ENCODE measurements around the gene FZD8.
A peak's percentile ranks its signal among the peaks of the same experiment; 100 is the strongest.

Gene FZD8

GRCh38 chr10:35652824-35653223 is 10.7 kb upstream of the FZD8 start:
- no peaks in the 10 kb centered on the region for H3K9me3 Mint-ChIP-seq (ENCODE audit: low read depth)
- H3K27me3 Mint-ChIP-seq = peaks cover 15% of the 10 kb centered on the region
- H3K4me1 Mint-ChIP-seq (ENCODE audit: low read depth) = no peaks in the 10 kb centered on the region
- no peaks in the 10 kb centered on the region for H3K36me3 Mint-ChIP-seq
- no peak overlapping the region for H3K4me3 Mint-ChIP-seq
- H3K27ac Mint-ChIP-seq = no peak overlapping the region

- no peak overlapping the region for H3K4me3 Mint-ChIP-seq
- H3K9me3 Mint-ChIP-seq (ENCODE audit: low read depth) = no peaks in the 10 kb centered on the region
- H3K27ac Mint-ChIP-seq = no peak overlapping the region
- H3K4me1 Mint-ChIP-seq (ENCODE audit: low read depth) = no peaks in the 10 kb centered on the region
- H3K27me3 Mint-ChIP-seq = peaks cover 13% of the 10 kb centered on the region
- no peaks in the 10 kb centered on the region for H3K36me3 Mint-ChIP-seq
Observed at GRCh38 chr10:35650894-35651293, 8.8 kb upstream of the FZD8 start.

GRCh38 chr10:35644050-35644950 is 2.2 kb upstream of the FZD8 start:
- no peak overlapping the region for H3K27ac Mint-ChIP-seq
- H3K36me3 Mint-ChIP-seq = no peaks in the 10 kb centered on the region
- peaks cover 28% of the 10 kb centered on the region for H3K4me1 Mint-ChIP-seq (ENCODE audit: low read depth)
- peak overlapping the region; percentile 91 for H3K4me3 Mint-ChIP-seq
- no peaks in the 10 kb centered on the region for H3K9me3 Mint-ChIP-seq (ENCODE audit: low read depth)
- H3K27me3 Mint-ChIP-seq = peaks cover 14% of the 10 kb centered on the region

- peaks cover 17% of the 10 kb centered on the region for H3K27me3 Mint-ChIP-seq
Observed at GRCh38 chr10:35643151-35644049, 1.3 kb upstream of the FZD8 start.

GRCh38 chr10:35642793-35643114 is 658 bp upstream of the FZD8 start:
- H3K36me3 Mint-ChIP-seq = no peaks in the 10 kb centered on the region
- H3K27ac Mint-ChIP-seq = no peak overlapping the region
- peaks cover 23% of the 10 kb centered on the region for H3K27me3 Mint-ChIP-seq
- peaks cover 28% of the 10 kb centered on the region for H3K4me1 Mint-ChIP-seq (ENCODE audit: low read depth)
- H3K9me3 Mint-ChIP-seq (ENCODE audit: low read depth) = no peaks in the 10 kb centered on the region
- H3K4me3 Mint-ChIP-seq = peak overlapping the region; percentile 91

More at GRCh38 chr10:35643151-35644049, 1.3 kb upstream of the FZD8 start:
- Mint-ChIP-seq H3K36me3 (no peaks in the 10 kb centered on the region), H3K4me1 (ENCODE audit: low read depth) (peaks cover 28% of the 10 kb centered on the region), H3K27ac (no peak overlapping the region), H3K4me3 (peak overlapping the region; percentile 91), H3K9me3 (ENCODE audit: low read depth) (no peaks in the 10 kb centered on the region)

GRCh38 chr10:35641676-35642034 is 441 bp downstream of the FZD8 start:
- Mint-ChIP-seq H3K36me3 (no peaks in the 10 kb centered on the region), H3K9me3 (ENCODE audit: low read depth) (no peaks in the 10 kb centered on the region), H3K4me3 (no peak overlapping the region), H3K27ac (no peak overlapping the region), H3K27me3 (peaks cover 27% of the 10 kb centered on the region), H3K4me1 (ENCODE audit: low read depth) (peaks cover 32% of the 10 kb centered on the region)

GRCh38 chr10:35640951-35641675 is 983 bp downstream of the FZD8 start:
- Mint-ChIP-seq H3K4me3 (peak overlapping the region; percentile 83), H3K27me3 (peaks cover 30% of the 10 kb centered on the region), H3K27ac (no peak overlapping the region), H3K4me1 (ENCODE audit: low read depth) (peaks cover 33% of the 10 kb centered on the region), H3K9me3 (ENCODE audit: low read depth) (no peaks in the 10 kb centered on the region), H3K36me3 (no peaks in the 10 kb centered on the region)

- Mint-ChIP-seq H3K27ac (no peak overlapping the region), H3K4me1 (ENCODE audit: low read depth) (peaks cover 36% of the 10 kb centered on the region), H3K27me3 (peaks cover 36% of the 10 kb centered on the region), H3K36me3 (no peaks in the 10 kb centered on the region), H3K9me3 (ENCODE audit: low read depth) (no peaks in the 10 kb centered on the region), H3K4me3 (peak overlapping the region; percentile 87)
Observed at GRCh38 chr10:35640474-35640873, 1.6 kb downstream of the FZD8 start.

GRCh38 chr10:35639728-35640401 is 2.2 kb downstream of the FZD8 start:
- H3K27ac Mint-ChIP-seq = no peak overlapping the region
- peaks cover 36% of the 10 kb centered on the region for H3K4me1 Mint-ChIP-seq (ENCODE audit: low read depth)
- H3K9me3 Mint-ChIP-seq (ENCODE audit: low read depth) = no peaks in the 10 kb centered on the region
- peaks cover 36% of the 10 kb centered on the region for H3K27me3 Mint-ChIP-seq
- H3K36me3 Mint-ChIP-seq = no peaks in the 10 kb centered on the region
- peak overlapping the region; percentile 76 for H3K4me3 Mint-ChIP-seq

GRCh38 chr10:35639021-35639727 is 2.9 kb downstream of the FZD8 start:
- Mint-ChIP-seq H3K36me3 (no peaks in the 10 kb centered on the region), H3K27ac (no peak overlapping the region), H3K4me1 (ENCODE audit: low read depth) (peaks cover 30% of the 10 kb centered on the region), H3K27me3 (peaks cover 32% of the 10 kb centered on the region), H3K9me3 (ENCODE audit: low read depth) (no peaks in the 10 kb centered on the region), H3K4me3 (peak overlapping the region; percentile 76)

GRCh38 chr10:35638101-35638500 is 4.0 kb downstream of the FZD8 start:
- no peaks in the 10 kb centered on the region for H3K36me3 Mint-ChIP-seq
- H3K4me3 Mint-ChIP-seq = peak overlapping the region; percentile 7
- H3K9me3 Mint-ChIP-seq (ENCODE audit: low read depth) = no peaks in the 10 kb centered on the region
- H3K27ac Mint-ChIP-seq = no peak overlapping the region
- H3K4me1 Mint-ChIP-seq (ENCODE audit: low read depth) = peaks cover 21% of the 10 kb centered on the region
- peaks cover 28% of the 10 kb centered on the region for H3K27me3 Mint-ChIP-seq

- Mint-ChIP-seq H3K4me3 (no peak overlapping the region), H3K27me3 (peaks cover 28% of the 10 kb centered on the region), H3K36me3 (no peaks in the 10 kb centered on the region), H3K4me1 (ENCODE audit: low read depth) (peaks cover 18% of the 10 kb centered on the region), H3K27ac (no peak overlapping the region), H3K9me3 (ENCODE audit: low read depth) (no peaks in the 10 kb centered on the region)
Observed at GRCh38 chr10:35637462-35637861, 4.6 kb downstream of the FZD8 start.

- Mint-ChIP-seq H3K4me3 (no peak overlapping the region), H3K4me1 (ENCODE audit: low read depth) (peaks cover 16% of the 10 kb centered on the region), H3K36me3 (no peaks in the 10 kb centered on the region), H3K9me3 (ENCODE audit: low read depth) (no peaks in the 10 kb centered on the region), H3K27ac (no peak overlapping the region), H3K27me3 (peaks cover 28% of the 10 kb centered on the region)
Observed at GRCh38 chr10:35636956-35637355, 5.1 kb downstream of the FZD8 start.

- Mint-ChIP-seq H3K9me3 (ENCODE audit: low read depth) (no peaks in the 10 kb centered on the region), H3K4me1 (ENCODE audit: low read depth) (peaks cover 12% of the 10 kb centered on the region), H3K4me3 (no peak overlapping the region), H3K27me3 (peaks cover 32% of the 10 kb centered on the region), H3K27ac (no peak overlapping the region), H3K36me3 (no peaks in the 10 kb centered on the region)
Observed at GRCh38 chr10:35635576-35635975, 6.5 kb downstream of the FZD8 start.
